Stimulated activated naive CD8-positive, alpha-beta T cell treated with anti-CD3 and anti-CD28 coated beads, Interleukin-15, Interleukin-2, amounts not matched to agents 100 ng/mL and 50 ng/mL, for 24 hours (primary cell): Measurements from ENCODE around the gene DPEP1.
"Not testable (repeated sequence)": the region's sequence is repeated elsewhere in the genome, so short reads cannot be mapped to it uniquely, and the experiment has no call there.

ENCODE experiments used
- H3K27ac Mint-ChIP-seq: one replicate; pipeline ENCODE4 v1.8.0; 2021; ENCODE audit warnings: mild to moderate bottlenecking, mixed read lengths
- H3K27me3 Mint-ChIP-seq: one replicate; pipeline ENCODE4 v1.8.0; 2021; ENCODE audit warnings: mixed read lengths
- H3K36me3 Mint-ChIP-seq: one replicate; pipeline ENCODE4 v1.8.0; 2021; ENCODE audit warnings: low read depth, mixed read lengths
- H3K4me1 Mint-ChIP-seq: one replicate; pipeline ENCODE4 v1.8.0; 2021; ENCODE audit warnings: low read depth, mixed read lengths
- H3K4me3 Mint-ChIP-seq: one replicate; pipeline ENCODE4 v1.8.0; 2021; ENCODE audit warnings: mild to moderate bottlenecking, mixed read lengths
- H3K9me3 Mint-ChIP-seq: one replicate; pipeline ENCODE4 v1.8.0; 2021; ENCODE audit warnings: mixed read lengths

Gene DPEP1

DNA sequence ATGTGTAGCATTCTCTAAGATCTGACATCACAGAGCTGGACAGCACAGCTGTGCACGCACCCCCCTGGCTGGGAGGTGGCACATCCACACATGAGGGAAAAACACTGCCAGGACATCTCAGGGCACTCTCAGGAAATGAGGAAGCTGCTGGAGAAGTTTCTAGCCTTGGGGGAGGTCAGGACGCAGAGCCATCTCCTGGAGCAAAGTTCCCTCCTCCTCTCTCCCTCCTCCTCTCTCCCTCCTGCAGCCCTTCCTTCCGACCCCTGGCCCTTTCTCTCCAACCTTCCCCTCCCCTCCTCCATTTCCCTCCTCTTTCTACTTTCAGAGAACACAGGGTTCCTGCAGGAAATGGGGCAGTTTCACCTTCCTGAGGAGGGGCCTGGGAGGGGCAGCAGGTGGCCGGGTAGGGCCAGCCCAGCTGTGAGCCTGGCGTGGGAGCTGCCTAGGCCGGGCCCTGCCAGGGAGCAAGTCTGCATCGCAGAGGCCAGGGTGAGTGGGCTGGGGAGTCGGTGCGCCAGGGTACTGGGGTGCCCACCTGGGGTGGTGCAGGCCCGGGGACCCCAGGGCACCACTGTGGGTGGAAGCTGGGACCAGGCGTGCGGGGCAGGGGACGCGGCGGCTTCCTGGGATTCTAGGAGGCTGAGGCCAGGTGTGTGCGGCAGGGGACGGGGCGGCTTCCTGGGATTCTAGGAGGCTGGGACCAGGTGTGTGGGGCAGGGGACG is at the start of gene DPEP1:
TSS of gene DPEP1 (plus strand) at position 412 of the 723 bp plus-strand sequence. CDS start 16,769 bp downstream, outside the sequence.
- no peak within 1 kb of the TSS for H3K27ac Mint-ChIP-seq
- no peaks in the 10 kb centered on the region for H3K9me3 Mint-ChIP-seq
- H3K4me3 Mint-ChIP-seq: no peak within 1 kb of the TSS
- no peaks in the 10 kb centered on the region for H3K36me3 Mint-ChIP-seq
- no peaks in the 10 kb centered on the region for H3K27me3 Mint-ChIP-seq
- peaks cover 13% of the 10 kb centered on the region for H3K4me1 Mint-ChIP-seq

- Mint-ChIP-seq H3K9me3 (no peaks in the 10 kb centered on the region), H3K36me3 (peaks cover 40% of the 10 kb centered on the region), H3K4me3 (peak overlapping the region; percentile 99), H3K27ac (peak overlapping the region; percentile 74), H3K4me1 (peaks cover 51% of the 10 kb centered on the region), H3K27me3 (no peaks in the 10 kb centered on the region)
Measured at GRCh38 chr16:89564476-89565255, 48.8 kb upstream of the DPEP1 start.

DNA sequence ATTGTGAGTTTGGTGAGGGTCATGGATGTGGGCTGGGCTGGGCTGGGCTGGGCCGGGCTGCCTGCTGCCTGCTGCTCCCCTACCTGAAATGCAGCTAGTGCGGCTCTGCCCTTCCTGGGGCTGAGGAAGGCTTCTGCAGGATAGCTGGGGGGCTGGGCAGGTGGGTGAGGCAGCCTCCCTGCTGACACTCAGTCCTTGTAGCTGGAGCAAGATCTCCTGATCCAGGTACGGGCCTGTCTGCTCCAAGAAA is 48.3 kb upstream of the DPEP1 start:
- Mint-ChIP-seq H3K9me3 (no peaks in the 10 kb centered on the region), H3K27ac (peak overlapping the region; percentile 74), H3K36me3 (peaks cover 40% of the 10 kb centered on the region), H3K4me1 (peaks cover 46% of the 10 kb centered on the region), H3K4me3 (peak overlapping the region; percentile 99), H3K27me3 (no peaks in the 10 kb centered on the region)

GRCh38 chr16:89565506-89566372 is 47.7 kb upstream of the DPEP1 start:
- Mint-ChIP-seq H3K27ac (peak overlapping the region; percentile 74), H3K4me3 (peak overlapping the region; percentile 1), H3K9me3 (no peaks in the 10 kb centered on the region), H3K27me3 (no peaks in the 10 kb centered on the region), H3K4me1 (peaks cover 46% of the 10 kb centered on the region), H3K36me3 (peaks cover 40% of the 10 kb centered on the region)

GRCh38 chr16:89567656-89568594 is 45.5 kb upstream of the DPEP1 start:
- Mint-ChIP-seq H3K36me3 (peaks cover 23% of the 10 kb centered on the region), H3K27ac (no peak overlapping the region), H3K9me3 (no peaks in the 10 kb centered on the region), H3K4me3 (no peak overlapping the region), H3K27me3 (peaks cover 4% of the 10 kb centered on the region), H3K4me1 (peaks cover 38% of the 10 kb centered on the region)

DNA sequence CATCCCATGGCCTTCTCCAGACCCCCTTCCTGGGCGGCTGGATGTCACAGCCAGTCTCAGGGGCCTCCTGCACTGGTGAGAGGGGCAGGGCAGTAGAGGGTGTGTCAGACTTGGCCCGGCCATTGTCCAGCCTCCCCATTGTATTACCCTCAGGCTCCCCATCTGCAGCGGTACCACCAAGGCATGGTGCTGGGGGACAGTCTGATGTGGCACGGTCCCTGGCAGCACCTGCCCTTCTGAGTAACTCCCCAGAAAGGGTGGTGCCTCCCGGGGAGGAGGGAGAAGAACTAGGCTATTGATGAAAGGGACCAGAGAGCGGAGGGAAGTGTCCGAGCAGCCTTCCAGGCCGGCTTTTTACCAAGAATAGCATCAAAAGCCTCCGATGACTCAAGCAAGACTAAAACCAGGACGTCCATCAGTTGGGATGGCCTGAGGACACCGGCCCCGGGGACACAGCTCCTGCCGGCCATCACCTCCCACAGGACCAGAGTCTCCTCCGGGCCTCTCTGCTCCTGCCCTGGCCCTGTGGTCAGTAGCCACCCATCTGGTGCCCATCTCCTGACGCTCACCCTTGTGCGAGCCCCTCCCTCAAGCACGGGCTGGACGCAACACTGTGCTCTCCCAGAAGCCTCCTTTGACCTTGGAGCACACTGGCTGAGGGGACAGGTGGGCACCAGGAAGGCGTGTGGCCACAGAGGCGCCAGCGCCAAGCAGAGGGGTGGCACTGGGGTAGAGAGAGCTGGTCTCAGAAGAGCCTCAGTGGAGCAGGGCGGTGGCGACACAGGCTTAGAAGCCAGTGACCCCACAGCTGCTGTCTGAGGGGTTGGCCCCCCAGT is 43.7 kb upstream of the DPEP1 start:
- Mint-ChIP-seq H3K9me3 (no peaks in the 10 kb centered on the region), H3K27me3 (peaks cover 9% of the 10 kb centered on the region), H3K27ac (no peak overlapping the region)

DNA sequence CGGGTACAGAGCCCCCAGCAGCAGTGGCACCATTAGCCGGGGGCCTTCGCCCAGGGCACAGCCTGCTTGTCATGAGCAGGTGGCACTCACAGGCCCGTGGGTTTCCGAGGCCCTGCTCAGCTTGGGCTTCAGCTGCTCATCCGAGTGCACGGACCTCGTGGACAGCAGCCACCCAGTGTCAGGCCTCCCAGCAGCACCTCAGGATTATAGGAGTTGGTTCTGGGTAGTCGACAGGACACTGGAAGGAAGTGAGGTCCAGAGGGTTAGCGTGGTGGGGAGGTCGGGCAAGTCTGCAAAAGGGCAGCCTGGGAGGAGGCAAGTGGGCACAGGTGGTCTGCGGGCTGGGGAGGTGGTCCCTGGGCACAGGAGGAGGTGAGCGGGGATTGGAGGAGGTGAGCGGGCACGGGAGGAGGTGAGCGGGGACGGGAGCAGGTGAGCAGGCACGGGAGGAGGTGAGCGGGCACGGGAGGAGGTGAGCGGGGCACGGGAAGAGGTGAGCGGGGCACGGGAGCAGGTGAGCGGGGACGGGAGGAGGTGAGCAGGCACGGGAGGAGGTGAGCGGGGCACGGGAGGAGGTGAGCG is 43.0 kb upstream of the DPEP1 start:
- no peak overlapping the region for H3K4me3 Mint-ChIP-seq
- H3K36me3 Mint-ChIP-seq: no peaks in the 10 kb centered on the region
- peaks cover 9% of the 10 kb centered on the region for H3K27me3 Mint-ChIP-seq
- no peak overlapping the region for H3K27ac Mint-ChIP-seq
- peaks cover 14% of the 10 kb centered on the region for H3K4me1 Mint-ChIP-seq
- no peaks in the 10 kb centered on the region for H3K9me3 Mint-ChIP-seq

More for the DNA sequence above, 43.7 kb upstream of the DPEP1 start:
- Mint-ChIP-seq H3K4me1 (peaks cover 22% of the 10 kb centered on the region), H3K4me3 (no peak overlapping the region), H3K36me3 (peaks cover 5% of the 10 kb centered on the region)

- H3K36me3 Mint-ChIP-seq, H3K27me3 Mint-ChIP-seq, H3K9me3 Mint-ChIP-seq, H3K4me1 Mint-ChIP-seq, H3K27ac Mint-ChIP-seq, H3K4me3 Mint-ChIP-seq: not testable (repeated sequence)
Measured at GRCh38 chr16:89570983-89571598, 42.4 kb upstream of the DPEP1 start.

- peaks cover 9% of the 10 kb centered on the region for H3K27me3 Mint-ChIP-seq
- H3K9me3 Mint-ChIP-seq: no peaks in the 10 kb centered on the region
- no peaks in the 10 kb centered on the region for H3K36me3 Mint-ChIP-seq
- H3K4me3 Mint-ChIP-seq: no peak overlapping the region
- peaks cover 8% of the 10 kb centered on the region for H3K4me1 Mint-ChIP-seq
- H3K27ac Mint-ChIP-seq: no peak overlapping the region
Measured at GRCh38 chr16:89571636-89572035, 41.8 kb upstream of the DPEP1 start.

DNA sequence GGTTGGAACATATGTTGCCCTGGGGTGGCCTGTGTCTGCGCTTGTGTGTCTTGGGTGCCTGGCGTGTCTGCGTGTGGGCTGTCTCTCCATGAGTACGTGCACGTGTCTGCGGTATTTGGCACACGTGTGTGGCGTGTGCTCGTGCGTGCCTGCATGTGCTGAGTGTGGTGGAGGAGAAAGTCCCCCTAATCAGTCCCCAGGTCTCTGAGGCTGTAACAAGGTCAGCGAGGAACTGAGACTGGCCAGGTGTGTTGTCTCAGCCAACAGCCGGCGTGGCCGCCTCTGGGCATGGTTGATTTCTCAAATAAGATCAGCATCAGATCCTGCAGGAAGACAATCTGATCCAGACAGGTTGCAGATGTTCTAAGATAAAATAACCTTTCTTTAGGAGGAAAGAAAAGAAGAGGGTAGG is 41.4 kb upstream of the DPEP1 start:
- peaks cover 9% of the 10 kb centered on the region for H3K27me3 Mint-ChIP-seq
- H3K36me3 Mint-ChIP-seq: no peaks in the 10 kb centered on the region
- H3K27ac Mint-ChIP-seq: no peak overlapping the region
- peaks cover 8% of the 10 kb centered on the region for H3K4me1 Mint-ChIP-seq
- no peak overlapping the region for H3K4me3 Mint-ChIP-seq
- H3K9me3 Mint-ChIP-seq: no peaks in the 10 kb centered on the region

GRCh38 chr16:89572485-89573205 is 40.8 kb upstream of the DPEP1 start:
- no peaks in the 10 kb centered on the region for H3K36me3 Mint-ChIP-seq
- H3K27ac Mint-ChIP-seq: no peak overlapping the region
- H3K27me3 Mint-ChIP-seq: peaks cover 9% of the 10 kb centered on the region
- H3K9me3 Mint-ChIP-seq: no peaks in the 10 kb centered on the region
- no peak overlapping the region for H3K4me3 Mint-ChIP-seq
- peaks cover 8% of the 10 kb centered on the region for H3K4me1 Mint-ChIP-seq

GRCh38 chr16:89573826-89574680 is 39.4 kb upstream of the DPEP1 start:
- no peak overlapping the region for H3K27ac Mint-ChIP-seq
- peaks cover 8% of the 10 kb centered on the region for H3K4me1 Mint-ChIP-seq
- H3K9me3 Mint-ChIP-seq: no peaks in the 10 kb centered on the region
- H3K27me3 Mint-ChIP-seq: peaks cover 9% of the 10 kb centered on the region
- no peaks in the 10 kb centered on the region for H3K36me3 Mint-ChIP-seq
- H3K4me3 Mint-ChIP-seq: peak overlapping the region; percentile 23
